Natural killer cell (primary cell): Measurements from ENCODE around the gene HDAC4. TPM values are rescaled to one million over a fixed set of nuclear protein-coding genes. Genes with fewer than 3 reads are reported as not detected.

Experiments
- ATAC-seq, 3 donors: fragments of 150-1000 bp in 2 of 3; fragments of 200-7000 bp in 1 of 3; cut with Tn5 transposase; 1 replicate in 1 of 3; 2 replicates in 2 of 3; pipeline ENCODE4 v1.10.0; 2021; ENCODE audit warnings: mild to moderate bottlenecking in 2 of 3, moderate library complexity in 2 of 3
- DNase-seq, 2 donors: peaks; one replicate each; pipeline versions ENCODE4 v3.0.0 to v3.0.0-alpha.2; 2013 to 2021; ENCODE audit warnings: mixed read lengths in 1 of 2
- H3K27ac ChIP-seq: one replicate; pipeline ENCODE4 v1.5.1; 2013; ENCODE audit warnings: mild to moderate bottlenecking, low read length
- H3K27me3 ChIP-seq: one replicate; pipeline ENCODE4 v1.6.1; 2013; ENCODE audit warnings: low read length; ENCODE audit not compliant: control insufficient read depth, insufficient read depth
- H3K36me3 ChIP-seq: one replicate; pipeline ENCODE4 v1.6.1; 2013; ENCODE audit warnings: low read length; ENCODE audit not compliant: control insufficient read depth, insufficient read depth
- H3K4me1 ChIP-seq: one replicate; pipeline ENCODE4 v1.6.1; 2013; ENCODE audit warnings: low read length; ENCODE audit not compliant: control insufficient read depth, insufficient read depth
- H3K4me3 ChIP-seq: one replicate; pipeline ENCODE4 v1.5.1; 2013; ENCODE audit warnings: low read length
- H3K9me3 ChIP-seq: one replicate; pipeline ENCODE4 v1.6.1; 2013; ENCODE audit warnings: low read length; ENCODE audit not compliant: control insufficient read depth, insufficient read depth
- H3K27ac Mint-ChIP-seq, 2 donors: one replicate each; pipeline ENCODE4 v1.8.0; 2022; ENCODE audit warnings: mild to moderate bottlenecking in 2 of 2, mixed read lengths in 2 of 2, moderate library complexity in 1 of 2
- H3K27me3 Mint-ChIP-seq, 2 donors: one replicate each; pipeline ENCODE4 v1.8.0; 2022; ENCODE audit warnings: low read depth in 2 of 2, mixed read lengths in 2 of 2
- H3K36me3 Mint-ChIP-seq: one replicate; pipeline ENCODE4 v1.8.0; 2022; ENCODE audit warnings: mixed read lengths
- H3K4me1 Mint-ChIP-seq, 2 donors: one replicate each; pipeline ENCODE4 v1.8.0; 2022; ENCODE audit warnings: mixed read lengths in 2 of 2
- H3K4me3 Mint-ChIP-seq: one replicate; pipeline ENCODE4 v1.8.0; 2022; ENCODE audit warnings: mild to moderate bottlenecking, moderate library complexity, mixed read lengths
- H3K9me3 Mint-ChIP-seq, 2 donors: one replicate each; pipeline ENCODE4 v1.8.0; 2022; ENCODE audit warnings: mixed read lengths in 2 of 2
- WGBS: methylation state at CpG from one replicate; pipeline ENCODE4 v1.1.7; 2013; ENCODE audit warnings: missing lambda C conversion rate; ENCODE audit not compliant: insufficient coverage; 5-methylcytosine and 5-hydroxymethylcytosine counted together
- intact Hi-C: fragments of 100-400 bp; cut with micrococcal nuclease; formaldehyde crosslinking; loops from one replicate; pipeline ENCODE4 v1.14.2; 2022
- total RNA-seq, 4 donors: library from RNA; stranded (reverse); fragments of 120-200 nt in 1 of 4; gene quantifications; one replicate each; pipeline versions ENCODE4 v1.2.3 to v1.2.4, GENCODE V29; 2013 to 2022
- TF ChIP-seq, protein P1 (sequence below): fragments of 200-600 bp; IDR thresholded peaks from one replicate; pipeline ENCODE4 v1.8.0; 2022; ENCODE audit warnings: antibody characterized with exemption

The HDAC4 gene
- total RNA-seq, 3 donors from 2014 or later (not counting 1 experiment from before 2014, with no cell fraction given), result 74.9 to 105 (median 100) TPM

- H3K27me3 Mint-ChIP-seq, result peaks cover 0 to 9% of the 10 kb centered on the region in 2 donors
- H3K27ac ChIP-seq, result no peak overlapping the region
- DNase-seq (peak in 1 of 2 donors; percentile 7), ATAC-seq (no peak)
- no peaks in the 10 kb centered on the region for H3K9me3 Mint-ChIP-seq
- no peaks in the 10 kb centered on the region for H3K36me3 Mint-ChIP-seq
- 94% methylated on average over 12 of the region's 12 CpGs for WGBS
- H3K27ac Mint-ChIP-seq, result no peak overlapping the region
- no peaks in the 10 kb centered on the region for H3K27me3 ChIP-seq
- H3K4me1 Mint-ChIP-seq, result peaks cover 37 to 39% of the 10 kb centered on the region in 2 donors
- H3K4me1 ChIP-seq, result peaks cover 27% of the 10 kb centered on the region
- no peaks in the 10 kb centered on the region for H3K36me3 ChIP-seq
- H3K4me3 ChIP-seq, result no peak overlapping the region
- TF ChIP-seq, protein P1, sequence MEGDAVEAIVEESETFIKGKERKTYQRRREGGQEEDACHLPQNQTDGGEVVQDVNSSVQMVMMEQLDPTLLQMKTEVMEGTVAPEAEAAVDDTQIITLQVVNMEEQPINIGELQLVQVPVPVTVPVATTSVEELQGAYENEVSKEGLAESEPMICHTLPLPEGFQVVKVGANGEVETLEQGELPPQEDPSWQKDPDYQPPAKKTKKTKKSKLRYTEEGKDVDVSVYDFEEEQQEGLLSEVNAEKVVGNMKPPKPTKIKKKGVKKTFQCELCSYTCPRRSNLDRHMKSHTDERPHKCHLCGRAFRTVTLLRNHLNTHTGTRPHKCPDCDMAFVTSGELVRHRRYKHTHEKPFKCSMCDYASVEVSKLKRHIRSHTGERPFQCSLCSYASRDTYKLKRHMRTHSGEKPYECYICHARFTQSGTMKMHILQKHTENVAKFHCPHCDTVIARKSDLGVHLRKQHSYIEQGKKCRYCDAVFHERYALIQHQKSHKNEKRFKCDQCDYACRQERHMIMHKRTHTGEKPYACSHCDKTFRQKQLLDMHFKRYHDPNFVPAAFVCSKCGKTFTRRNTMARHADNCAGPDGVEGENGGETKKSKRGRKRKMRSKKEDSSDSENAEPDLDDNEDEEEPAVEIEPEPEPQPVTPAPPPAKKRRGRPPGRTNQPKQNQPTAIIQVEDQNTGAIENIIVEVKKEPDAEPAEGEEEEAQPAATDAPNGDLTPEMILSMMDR, result no peak
- no peak overlapping the region for H3K4me3 Mint-ChIP-seq
- intact Hi-C loops, result no loop called here
- no peaks in the 10 kb centered on the region for H3K9me3 ChIP-seq
Observed at GRCh38 chr2:239366740-239367139, 34.1 kb downstream of the HDAC4 start.

DNA sequence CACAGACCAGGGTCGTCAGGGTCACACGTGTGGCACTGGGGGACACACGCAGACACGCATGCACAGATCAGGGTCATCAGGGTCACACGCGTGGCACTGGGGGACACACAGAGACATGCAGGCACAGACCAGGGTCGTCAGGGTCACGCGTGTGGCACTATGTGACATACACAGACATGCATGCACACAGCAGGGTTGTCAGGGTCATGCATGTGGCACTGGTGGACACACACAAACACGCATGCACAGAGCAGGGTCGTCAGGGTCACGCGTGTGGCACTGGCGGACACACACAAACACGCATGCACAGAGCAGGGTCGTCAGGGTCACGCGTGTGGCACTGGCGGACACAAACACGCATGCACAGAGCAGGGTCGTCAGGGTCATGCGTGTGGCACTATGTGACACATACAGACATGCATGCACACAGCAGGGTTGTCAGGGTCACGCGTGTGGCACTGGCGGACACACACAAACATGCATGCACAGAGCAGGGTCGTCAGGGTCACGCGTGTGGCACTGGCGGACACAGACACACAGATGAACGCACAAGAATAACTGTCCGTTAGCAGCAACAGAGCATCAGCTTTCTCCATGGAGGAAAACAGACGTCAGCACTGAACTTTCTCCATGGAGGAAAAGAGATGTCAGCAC lies 34.9 kb downstream of the HDAC4 start:
- no peaks in the 10 kb centered on the region for H3K36me3 ChIP-seq
- DNase-seq (peak in 1 of 2 donors; percentile 12), ATAC-seq (no peak)
- Mint-ChIP-seq H3K9me3 (no peaks in the 10 kb centered on the region), H3K4me3 (no peak overlapping the region), H3K36me3 (no peaks in the 10 kb centered on the region), H3K27me3 (peaks cover 0 to 11% of the 10 kb centered on the region in 2 donors), H3K27ac (peak overlapping the region in 1 of 2 donors; percentile 48), H3K4me1 (peaks cover 37 to 41% of the 10 kb centered on the region in 2 donors)
- H3K4me3 ChIP-seq, result no peak overlapping the region
- H3K27me3 ChIP-seq, result no peaks in the 10 kb centered on the region
- intact Hi-C loops, result loop anchor here (2.0 kb wide), 1 partner anchor 99 kb away; no protein-coding TSS in a partner anchor
- no peak overlapping the region for H3K27ac ChIP-seq
- TF ChIP-seq, protein P1, result no peak
- peaks cover 27% of the 10 kb centered on the region for H3K4me1 ChIP-seq
- 97% methylated on average over 32 of the region's 32 CpGs for WGBS
- H3K9me3 ChIP-seq, result no peaks in the 10 kb centered on the region

GRCh38 chr2:239365071-239365781 lies 35.6 kb downstream of the HDAC4 start:
- intact Hi-C loops, result loop anchor here (2.0 kb wide), 1 partner anchor 98 kb away; no protein-coding TSS in a partner anchor
- Mint-ChIP-seq H3K36me3 (no peaks in the 10 kb centered on the region), H3K27me3 (peaks cover 0 to 11% of the 10 kb centered on the region in 2 donors), H3K4me3 (no peak overlapping the region), H3K4me1 (peaks cover 37 to 44% of the 10 kb centered on the region in 2 donors), H3K9me3 (no peaks in the 10 kb centered on the region), H3K27ac (peak overlapping the region; percentile 48 to 90)
- Histone ChIP-seq H3K9me3 (no peaks in the 10 kb centered on the region), H3K4me3 (no peak overlapping the region), H3K4me1 (peaks cover 23% of the 10 kb centered on the region), H3K27ac (no peak overlapping the region), H3K36me3 (no peaks in the 10 kb centered on the region), H3K27me3 (no peaks in the 10 kb centered on the region)
- DNase-seq, result peak in 1 of 2 donors; percentile 7
- WGBS, result 95% methylated on average over 9 of the region's 11 CpGs
- TF ChIP-seq, protein P1, result no peak
- ATAC-seq, result no peak
